Fibroblast of mammary gland (primary cell): ENCODE measurements around the gene NXT2.
"Not testable (repeated sequence)": the region's sequence is repeated elsewhere in the genome, so short reads cannot be mapped to it uniquely, and the experiment has no call there.

Experiments
- DNase-seq: peaks from one replicate; pipeline ENCODE4 v3.0.0-alpha.2; 2010; ENCODE audit warnings: low read depth
- H3K4me3 ChIP-seq: 2 replicates; pipeline ENCODE4 v1.5.1; 2011; ENCODE audit warnings: low read depth, mild to moderate bottlenecking, low read length, moderate library complexity; ENCODE audit not compliant: control insufficient read depth
- TF ChIP-seq, protein P1 (sequence below): conservative IDR thresholded peaks from 2 replicates; pipeline ENCODE4 v1.5.1; 2011; ENCODE audit warnings: low read depth, low read length, inconsistent platforms; ENCODE audit not compliant: control insufficient read depth, insufficient read depth

Gene NXT2

DNA sequence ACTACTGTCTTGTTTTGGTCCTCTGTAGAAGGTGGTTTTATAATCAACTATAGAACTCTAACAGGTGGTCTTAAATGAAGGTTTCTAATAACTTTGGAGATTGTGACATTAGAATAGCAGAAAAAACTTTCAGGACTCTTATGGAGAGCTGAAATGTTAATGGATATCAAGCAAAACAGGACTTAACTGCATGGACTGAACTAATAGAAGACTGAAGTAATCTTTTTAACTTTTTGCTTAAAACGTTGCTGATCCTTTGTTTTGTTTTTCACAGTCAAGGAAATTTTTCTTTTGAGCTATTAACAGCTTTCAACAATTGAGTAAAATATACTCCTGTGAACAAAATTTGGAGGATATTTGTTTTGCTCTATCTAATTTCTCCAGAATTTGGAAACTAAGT, 17.2 kb downstream of the NXT2 start:
- DNase-seq = no peak

GRCh38 chrX:109576083-109576482, 39.4 kb downstream of the NXT2 start:
- not testable (repeated sequence) for H3K4me3 ChIP-seq, DNase-seq

More for the DNA sequence above, 17.2 kb downstream of the NXT2 start:
- TF ChIP-seq, protein P1, sequence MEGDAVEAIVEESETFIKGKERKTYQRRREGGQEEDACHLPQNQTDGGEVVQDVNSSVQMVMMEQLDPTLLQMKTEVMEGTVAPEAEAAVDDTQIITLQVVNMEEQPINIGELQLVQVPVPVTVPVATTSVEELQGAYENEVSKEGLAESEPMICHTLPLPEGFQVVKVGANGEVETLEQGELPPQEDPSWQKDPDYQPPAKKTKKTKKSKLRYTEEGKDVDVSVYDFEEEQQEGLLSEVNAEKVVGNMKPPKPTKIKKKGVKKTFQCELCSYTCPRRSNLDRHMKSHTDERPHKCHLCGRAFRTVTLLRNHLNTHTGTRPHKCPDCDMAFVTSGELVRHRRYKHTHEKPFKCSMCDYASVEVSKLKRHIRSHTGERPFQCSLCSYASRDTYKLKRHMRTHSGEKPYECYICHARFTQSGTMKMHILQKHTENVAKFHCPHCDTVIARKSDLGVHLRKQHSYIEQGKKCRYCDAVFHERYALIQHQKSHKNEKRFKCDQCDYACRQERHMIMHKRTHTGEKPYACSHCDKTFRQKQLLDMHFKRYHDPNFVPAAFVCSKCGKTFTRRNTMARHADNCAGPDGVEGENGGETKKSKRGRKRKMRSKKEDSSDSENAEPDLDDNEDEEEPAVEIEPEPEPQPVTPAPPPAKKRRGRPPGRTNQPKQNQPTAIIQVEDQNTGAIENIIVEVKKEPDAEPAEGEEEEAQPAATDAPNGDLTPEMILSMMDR = no peak
- no peak overlapping the region for H3K4me3 ChIP-seq

DNA sequence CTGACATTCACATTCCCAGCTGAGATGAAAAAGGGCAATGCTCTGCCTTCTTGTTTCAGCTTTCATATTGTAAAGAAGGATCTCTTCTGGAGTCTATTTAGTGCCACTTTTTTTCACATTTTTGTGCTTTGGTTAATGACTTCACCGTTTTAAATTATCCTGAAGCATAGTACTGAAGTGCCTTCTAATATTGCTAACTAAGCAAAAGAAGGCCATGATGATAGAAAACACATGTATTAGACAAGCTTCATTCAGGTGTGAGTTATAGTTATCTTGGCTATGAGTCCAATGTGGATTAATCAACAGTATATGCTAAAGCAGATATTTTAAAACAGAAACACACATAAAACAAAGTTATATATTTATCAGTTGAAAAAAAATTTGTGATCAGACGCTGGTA, 40.4 kb downstream of the NXT2 start:
- no peak for DNase-seq
- no peak overlapping the region for H3K4me3 ChIP-seq
- TF ChIP-seq, protein P1 = no peak

DNA sequence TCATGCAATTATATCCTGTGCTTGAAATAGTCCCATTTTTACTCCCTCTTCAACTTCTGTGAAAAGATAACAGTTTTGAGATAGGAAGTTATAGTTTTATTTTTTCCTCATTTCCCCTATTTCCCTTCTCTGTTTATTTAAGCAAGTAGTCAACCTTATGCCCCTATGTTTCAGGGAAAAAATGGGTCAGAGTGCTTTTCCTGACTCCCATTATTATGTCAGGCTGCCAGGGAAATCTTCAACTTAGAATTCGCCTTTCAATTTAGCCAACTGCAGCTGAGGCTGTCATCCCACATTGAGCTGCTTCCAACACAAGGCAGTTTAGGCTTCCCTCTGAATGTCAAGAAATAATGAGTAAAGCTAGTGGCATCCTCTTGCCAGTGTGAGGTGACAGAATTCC, 42.3 kb downstream of the NXT2 start:
- no peak for DNase-seq
- TF ChIP-seq, protein P1 = no peak
- no peak overlapping the region for H3K4me3 ChIP-seq

- DNase-seq = no peak
- H3K4me3 ChIP-seq = no peak overlapping the region
- TF ChIP-seq, protein P1 = no peak
Measured at GRCh38 chrX:109585488-109585887, 48.8 kb downstream of the NXT2 start.

GRCh38 chrX:109590176-109590575, 53.5 kb downstream of the NXT2 start:
- H3K4me3 ChIP-seq = no peak overlapping the region
- DNase-seq = no peak
- TF ChIP-seq, protein P1 = no peak
